Smooth muscle cell (in vitro differentiated cells): ENCODE data around the gene LRMDA. TPM values are rescaled to one million over a fixed set of nuclear protein-coding genes. Genes with fewer than 3 reads are reported as not detected.

ENCODE experiments used
- DNase-seq: peaks from one replicate; lab custom pipeline; 2025; ENCODE audit not compliant: unreplicated experiment; lab: John Stamatoyannopoulos, UW
- H2AFZ ChIP-seq: fragments of 200-600 bp; sonication (generic); 2 replicates; pipeline ENCODE4 v1.6.0; 2016; ENCODE audit warnings: antibody characterized with exemption, low read depth, mild to moderate bottlenecking
- H3F3A ChIP-seq: fragments of 200-600 bp; sonication (generic); 2 replicates; pipeline ENCODE4 v1.6.0; 2017; ENCODE audit warnings: antibody characterized with exemption, low read depth
- H3K27ac ChIP-seq: fragments of 200-600 bp; sonication (generic); 2 replicates; pipeline ENCODE4 v1.5.1; 2016; ENCODE audit warnings: low read depth, mild to moderate bottlenecking
- H3K27me3 ChIP-seq: fragments of 200-600 bp; sonication (generic); 2 replicates; pipeline ENCODE4 v1.6.1; 2016; ENCODE audit warnings: low read depth, mild to moderate bottlenecking
- H3K36me3 ChIP-seq: fragments of 200-600 bp; sonication (generic); 2 replicates; pipeline ENCODE4 v1.5.1; 2016; ENCODE audit warnings: low read depth
- H3K4me1 ChIP-seq: fragments of 200-600 bp; sonication (generic); 2 replicates; pipeline ENCODE4 v1.5.1; 2016; ENCODE audit warnings: low read depth
- H3K4me2 ChIP-seq: fragments of 200-600 bp; sonication (generic); 2 replicates; pipeline ENCODE4 v1.6.0; 2016; ENCODE audit warnings: mild to moderate bottlenecking
- H3K4me3 ChIP-seq: fragments of 200-600 bp; sonication (generic); 2 replicates; pipeline ENCODE4 v1.5.1; 2016; ENCODE audit warnings: mild to moderate bottlenecking
- H3K79me2 ChIP-seq: fragments of 200-600 bp; sonication (generic); 2 replicates; pipeline ENCODE4 v1.6.0; 2016; ENCODE audit warnings: low read depth, mild to moderate bottlenecking
- H3K9ac ChIP-seq: fragments of 200-600 bp; sonication (generic); 2 replicates; pipeline ENCODE4 v1.6.0; 2016; ENCODE audit warnings: low read depth
- H3K9me3 ChIP-seq: fragments of 200-600 bp; sonication (generic); replicated peaks from 2 replicates; pipeline ENCODE4 v1.5.1; 2016; ENCODE audit warnings: low read depth
- H4K20me1 ChIP-seq: fragments of 200-600 bp; sonication (generic); 2 replicates; pipeline ENCODE4 v1.6.0; 2016; ENCODE audit warnings: low read depth
- CTCF ChIP-seq: fragments of 200-600 bp; sonication (generic); IDR thresholded peaks from 2 replicates; pipeline ENCODE4 v1.5.1; 2017; ENCODE audit warnings: borderline replicate concordance, mild to moderate bottlenecking, antibody characterized with exemption; ENCODE audit not compliant: insufficient read depth, poor library complexity, severe bottlenecking
- WGBS: methylation state at CpG from one replicate; pipeline ENCODE4 v1.1.7; 2016; ENCODE audit warnings: low lambda C conversion rate; 5-methylcytosine and 5-hydroxymethylcytosine counted together
- polyA plus RNA-seq: library from polyadenylated mRNA; unstranded; fragments of >200 nt; fragmentation: Nextera tagmentation; extraction: Ambion mirVana; gene quantifications from 2 replicates; pipeline ENCODE4 v1.2.1, GENCODE V29; 2016
- total RNA-seq: library from RNA; depleted of rRNA; stranded (reverse); fragments of >200 nt; gene quantifications from 2 replicates; pipeline ENCODE4 v1.2.3, GENCODE V29; 2014

LRMDA gene
- total and polyA plus RNA-seq, 2 experiments from 2014 or later = 1.5 to 1.6 TPM

DNA sequence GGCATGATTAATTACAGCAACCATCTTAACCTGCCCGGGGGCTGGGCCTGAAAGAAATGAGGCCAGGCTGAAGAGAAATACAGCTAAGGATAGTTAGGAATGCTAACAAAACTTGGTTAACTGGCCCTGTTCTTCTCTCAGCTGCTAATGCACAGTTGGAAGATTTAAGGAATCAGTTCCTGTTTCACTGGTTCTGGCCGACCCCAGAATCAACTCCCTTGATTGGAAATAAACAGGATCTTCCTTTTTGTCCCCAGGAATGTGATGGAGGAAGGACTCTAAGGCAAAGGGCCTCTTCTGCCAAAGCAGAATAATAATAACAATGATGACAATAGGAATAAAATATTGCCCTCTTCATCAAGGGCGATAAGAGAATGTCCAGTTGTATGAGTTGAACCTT, 3.5 kb upstream of the LRMDA start:
- H3K79me2 ChIP-seq = no peaks in the 10 kb centered on the region
- no peaks in the 10 kb centered on the region for H3K9me3 ChIP-seq
- no peak overlapping the region for H3K4me2 ChIP-seq
- H3K4me3 ChIP-seq = no peak overlapping the region
- H3K4me1 ChIP-seq = peaks cover 13% of the 10 kb centered on the region
- TF ChIP-seq CTCF = no peak
- no peaks in the 10 kb centered on the region for H4K20me1 ChIP-seq
- peaks cover 7% of the 10 kb centered on the region for H3F3A ChIP-seq
- no peak overlapping the region for H3K27ac ChIP-seq
- no peak for DNase-seq
- H3K27me3 ChIP-seq = peaks cover 4% of the 10 kb centered on the region
- no peak overlapping the region for H2AFZ ChIP-seq
- WGBS = 76% methylated on average over 3 of the region's 3 CpGs
- H3K9ac ChIP-seq = no peak overlapping the region
- no peaks in the 10 kb centered on the region for H3K36me3 ChIP-seq

GRCh38 chr10:75428434-75429158, 2.8 kb upstream of the LRMDA start:
- Histone ChIP-seq H3K4me2 (no peak overlapping the region), H3K27ac (no peak overlapping the region), H4K20me1 (no peaks in the 10 kb centered on the region), H3K27me3 (peaks cover 4% of the 10 kb centered on the region), H3K4me3 (no peak overlapping the region), H2AFZ (no peak overlapping the region), H3K9ac (no peak overlapping the region), H3K4me1 (peaks cover 13% of the 10 kb centered on the region), H3K79me2 (no peaks in the 10 kb centered on the region), H3F3A (peaks cover 12% of the 10 kb centered on the region), H3K36me3 (no peaks in the 10 kb centered on the region), H3K9me3 (no peaks in the 10 kb centered on the region)
- no peak for DNase-seq
- 58% methylated on average over 9 of the region's 9 CpGs for WGBS
- no peak for TF ChIP-seq CTCF

DNA sequence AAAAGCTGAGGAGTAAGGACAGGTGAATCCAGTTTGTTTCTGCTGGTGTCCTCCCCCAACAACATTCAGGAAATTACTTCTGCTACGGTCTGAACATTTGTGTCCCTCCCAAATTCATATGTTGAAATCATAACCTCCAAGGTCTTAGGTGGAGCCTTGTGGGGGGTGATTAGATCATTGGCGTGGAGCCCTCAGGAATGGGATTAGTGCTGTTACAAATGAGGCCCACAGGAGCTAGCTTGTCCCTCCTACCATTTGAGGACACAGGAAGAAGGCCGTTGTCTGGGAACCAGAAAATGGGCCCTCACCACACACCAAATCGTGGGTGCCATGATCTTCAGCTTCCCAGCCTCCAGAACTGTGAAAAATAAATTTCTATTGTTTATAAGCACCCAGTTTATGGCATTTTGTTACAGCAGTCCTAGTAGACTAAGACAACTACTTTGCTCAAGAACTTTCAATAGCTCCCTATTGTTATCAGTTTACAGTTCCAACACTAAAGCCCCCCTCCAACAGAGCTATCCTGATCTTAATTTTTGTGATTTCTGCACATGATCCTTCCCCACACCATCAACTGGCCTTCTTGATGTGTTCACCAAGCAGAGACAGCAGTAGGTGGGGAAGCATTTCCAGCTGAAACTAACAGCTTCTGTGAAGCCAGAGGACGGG, 2.1 kb upstream of the LRMDA start:
- Histone ChIP-seq H3K79me2 (no peaks in the 10 kb centered on the region), H3K9ac (no peak overlapping the region), H3K9me3 (no peaks in the 10 kb centered on the region), H3K4me2 (no peak overlapping the region), H4K20me1 (no peaks in the 10 kb centered on the region), H3K4me3 (no peak overlapping the region), H2AFZ (no peak overlapping the region), H3K36me3 (no peaks in the 10 kb centered on the region), H3K27ac (no peak overlapping the region), H3F3A (peaks cover 15% of the 10 kb centered on the region), H3K27me3 (peaks cover 4% of the 10 kb centered on the region), H3K4me1 (peaks cover 13% of the 10 kb centered on the region)
- WGBS = 87% methylated on average over 5 of the region's 5 CpGs
- no peak for TF ChIP-seq CTCF
- no peak for DNase-seq
